K562 (cell line): Measurements from ENCODE around the gene BMAL1. TPM values are rescaled to one million over a fixed set of nuclear protein-coding genes. Genes with fewer than 3 reads are reported as not detected.

Source experiments
- ATAC-seq: fragments of 200-7000 bp; cut with Tn5 transposase; 3 replicates; pipeline ENCODE4 v1.9.1; 2020; ENCODE audit warnings: moderate library complexity
- BruUV-seq: library from RNA; stranded (reverse); fragments of 400-500 nt; replicated peaks from 2 replicates; lab custom pipeline; 2021; lab: Mats Ljungman, UMichigan
- CTCF ChIA-PET: fragments of 300-600 bp; formaldehyde crosslinking; extraction: SDS; loops from one replicate; lab custom pipeline; 2021; ENCODE audit warnings: low intra/inter-chr PET ratio; lab: Yijun Ruan, JAX
- POLR2A ChIA-PET: fragments of 300-600, 350-650 bp; sonication (Branson Sonifier 250); formaldehyde crosslinking; extraction: SDS; loops from one replicate; lab custom pipeline; 2021; ENCODE audit warnings: antibody characterized with exemption, inconsistent platforms; lab: Yijun Ruan, JAX
- DNase-seq, 4 experiments: peaks; one replicate each; pipeline versions ENCODE4 v3.0.0 to v3.0.0-alpha.2; 2011 to 2018; ENCODE audit warnings: low spot score in 3 of 4, mixed read lengths in 3 of 4; ENCODE audit errors: extremely low read depth in 1 of 4
- FAIRE-seq: peaks from 2 replicates; lab custom pipeline; 2011; peaks lifted over from hg19 to GRCh38; lab: Jason Lieb, UNC
- H2AFZ ChIP-seq: 2 replicates; pipeline ENCODE4 v1.6.0; 2011; ENCODE audit warnings: low read depth, low read length, control low read depth, inconsistent platforms
- H3K27ac ChIP-seq: fragments of 200-600 bp; 3 replicates; pipeline ENCODE4 v1.8.0; 2011; ENCODE audit warnings: low read depth, mild to moderate bottlenecking, control low read depth, inconsistent platforms, low read length, moderate library complexity, mixed read lengths; ENCODE audit errors: extremely low read depth
- H3K27me3 ChIP-seq, 2 experiments: fragments of 300-600 bp in 1 of 2; 2 replicates in 1 of 2; 3 replicates in 1 of 2; pipeline versions ENCODE4 v1.6.0 to v1.8.0; 2011; ENCODE audit warnings: inconsistent platforms in 2 of 2, low read length in 2 of 2, mild to moderate bottlenecking in 1 of 2, mixed read lengths in 1 of 2, moderate library complexity in 1 of 2; ENCODE audit not compliant: control insufficient read depth in 2 of 2, insufficient read depth in 2 of 2
- H3K36me3 ChIP-seq: fragments of 300-600 bp; 3 replicates; pipeline ENCODE4 v1.8.0; 2011; ENCODE audit warnings: mild to moderate bottlenecking, low read length, inconsistent platforms; ENCODE audit not compliant: control insufficient read depth, insufficient read depth
- H3K4me1 ChIP-seq, 2 experiments: fragments of 200-600 bp in 1 of 2; replicated peaks in 1 of 2; 2 replicates in 1 of 2; 3 replicates in 1 of 2; pipeline versions ENCODE4 v1.5.1 to v1.8.0; 2011; ENCODE audit warnings: inconsistent platforms in 2 of 2, low read length in 2 of 2, mild to moderate bottlenecking in 1 of 2, mixed read lengths in 1 of 2, moderate library complexity in 1 of 2; ENCODE audit not compliant: control insufficient read depth in 2 of 2, insufficient read depth in 2 of 2
- H3K4me2 ChIP-seq: 2 replicates; pipeline ENCODE4 v1.6.1; 2011; ENCODE audit warnings: low read length, control low read depth, inconsistent platforms, mixed read lengths; ENCODE audit not compliant: insufficient read depth
- H3K4me3 ChIP-seq: fragments of 200-600 bp; sonication (generic), shearing (Covaris generic); 2 replicates; pipeline ENCODE4 v1.5.1; 2016; ENCODE audit warnings: control low read depth, inconsistent platforms
- H3K79me2 ChIP-seq: fragments of 200-600 bp; 3 replicates; pipeline ENCODE4 v1.8.0; 2011; ENCODE audit warnings: low read length, inconsistent platforms; ENCODE audit not compliant: control insufficient read depth, insufficient read depth
- H3K9ac ChIP-seq, 2 experiments: 2 replicates each; pipeline versions ENCODE4 v1.6.0 to v1.6.1; 2011; ENCODE audit warnings: low read depth in 2 of 2, low read length in 2 of 2, control low read depth in 1 of 2, inconsistent platforms in 1 of 2, mild to moderate bottlenecking in 1 of 2, mixed read lengths in 1 of 2; ENCODE audit not compliant: insufficient read depth in 1 of 2
- H3K9me1 ChIP-seq: one replicate; pipeline ENCODE4 v1.6.0; 2011; ENCODE audit warnings: inconsistent platforms, mild to moderate bottlenecking, low read length, moderate library complexity; ENCODE audit not compliant: control insufficient read depth, insufficient read depth
- H3K9me3 ChIP-seq: replicated peaks from 2 replicates; pipeline ENCODE4 v1.5.1; 2011; ENCODE audit warnings: low read depth, low read length, inconsistent platforms; ENCODE audit not compliant: control insufficient read depth, insufficient read depth
- H4K20me1 ChIP-seq: replicated peaks from 2 replicates; pipeline ENCODE4 v1.6.1; 2011; ENCODE audit warnings: low read length, inconsistent platforms, mixed read lengths; ENCODE audit not compliant: control insufficient read depth, insufficient read depth
- ATF2 ChIP-seq: sonication (generic); formaldehyde crosslinking; IDR thresholded peaks from 2 replicates; pipeline ENCODE4 v1.8.1; 2022; ENCODE audit warnings: missing genetic modification reagents
- CAMTA2 ChIP-seq: fragments of 250-450 bp; sonication (Bioruptor Pico); conservative IDR thresholded peaks from 2 replicates; pipeline ENCODE4 v1.5.1; 2022
- MAFK ChIP-seq: IDR thresholded peaks from 2 replicates; pipeline ENCODE4 v1.6.1; 2011; ENCODE audit warnings: low read length, improper control_type of control experiment
- SMC3 ChIP-seq: conservative IDR thresholded peaks from 2 replicates; pipeline ENCODE4 v1.6.1; 2011; ENCODE audit warnings: low read depth, low read length, improper control_type of control experiment; ENCODE audit not compliant: insufficient read depth
- TAF7 ChIP-seq: fragments of 450-650 bp; IDR thresholded peaks from 2 replicates; pipeline ENCODE4 v1.6.1; 2016; ENCODE audit warnings: missing genetic modification characterization, missing compliant biosample characterization
- WGBS: fragments of 100-300 bp; shearing (Covaris generic); methylation state at CpG from one replicate; pipeline ENCODE4 v1.1.6; 2016; ENCODE audit warnings: low coverage, mixed read lengths; ENCODE audit not compliant: insufficient coverage; ENCODE audit errors: missing lambda C conversion rate; 5-methylcytosine and 5-hydroxymethylcytosine counted together
- in situ Hi-C: fragments of 300-500 bp; cut with MboI; formaldehyde crosslinking; loops from 4 replicates; pipeline ENCODE4 v1.15.0; 2018; ENCODE audit warnings: inconsistent platforms, mixed read lengths
- intact Hi-C: fragments of 100-400 bp; cut with micrococcal nuclease; formaldehyde crosslinking; loops from 2 replicates; pipeline ENCODE4 v1.14.2; 2022
- polyA plus RNA-seq, 8 experiments: library from polyadenylated mRNA; depleted of rRNA in 4 of 8; stranded (reverse) in 5 of 8; unstranded in 3 of 8; fragments of >200 nt; fragmentation: Nextera tagmentation in 2 of 8; fragmentation: Illumina TruSeq in 1 of 8; extraction: Ambion mirVana in 2 of 8; extraction: Trizol in 1 of 8; gene quantifications; 2 replicates each; pipeline versions ENCODE4 v1.2.1 to v1.2.3, GENCODE V29; 2011 to 2014; ENCODE audit warnings: inconsistent platforms in 1 of 8, missing spikeins in 1 of 8
- total RNA-seq, 7 experiments: library from RNA; depleted of rRNA in 6 of 7; stranded (reverse); fragments of >200 nt in 6 of 7; fragmentation: Illumina TruSeq in 2 of 7; extraction: Trizol in 2 of 7; gene quantifications; 2 replicates each; pipeline versions ENCODE4 v1.2.1 to v1.2.3, GENCODE V29; 2011 to 2021; ENCODE audit warnings: low replicate concordance in 1 of 7
- TF ChIP-seq, protein P1 (sequence below): sonication (generic); formaldehyde crosslinking; IDR thresholded peaks from 2 replicates; pipeline ENCODE4 v1.5.0; 2020; ENCODE audit warnings: missing genetic modification reagents
- TF ChIP-seq, protein P2 (sequence below): conservative IDR thresholded peaks from 2 replicates; pipeline ENCODE4 v1.6.1; 2011; ENCODE audit warnings: low read depth, mild to moderate bottlenecking, low read length; ENCODE audit not compliant: control insufficient read depth

Gene BMAL1
- total and polyA plus RNA-seq, 9 of the 15 experiments (the other 6 are each of a cell fraction or from before 2014, with no cell fraction given), result 0.14 to 2.4 (median 0.64) TPM

- Histone ChIP-seq H2AFZ (no peak overlapping the region), H3K4me3 (no peak overlapping the region), H3K79me2 (no peaks in the 10 kb centered on the region), H4K20me1 (no peaks in the 10 kb centered on the region), H3K27ac (no peak overlapping the region), H3K9ac (no peak overlapping the region), H3K36me3 (no peaks in the 10 kb centered on the region), H3K9me1 (no peaks in the 10 kb centered on the region), H3K4me1 (peaks cover 0 to 3% of the 10 kb centered on the region in 2 experiments; a peak in 1 of 5 replicates), H3K9me3 (no peaks in the 10 kb centered on the region), H3K27me3 (peaks cover 11 to 38% of the 10 kb centered on the region in 2 experiments), H3K4me2 (no peak overlapping the region)
- no peak for DNase-seq
- TF ChIP-seq, protein P1, sequence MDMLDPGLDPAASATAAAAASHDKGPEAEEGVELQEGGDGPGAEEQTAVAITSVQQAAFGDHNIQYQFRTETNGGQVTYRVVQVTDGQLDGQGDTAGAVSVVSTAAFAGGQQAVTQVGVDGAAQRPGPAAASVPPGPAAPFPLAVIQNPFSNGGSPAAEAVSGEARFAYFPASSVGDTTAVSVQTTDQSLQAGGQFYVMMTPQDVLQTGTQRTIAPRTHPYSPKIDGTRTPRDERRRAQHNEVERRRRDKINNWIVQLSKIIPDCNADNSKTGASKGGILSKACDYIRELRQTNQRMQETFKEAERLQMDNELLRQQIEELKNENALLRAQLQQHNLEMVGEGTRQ (CRISPR knock-in tag), result no peak
- TF ChIP-seq CAMTA2 (CRISPR knock-in tag), result no peak
- no peak for TF ChIP-seq ATF2 (CRISPR knock-in tag)
- no peak for TF ChIP-seq TAF7 (tag)
- TF ChIP-seq, protein P2, sequence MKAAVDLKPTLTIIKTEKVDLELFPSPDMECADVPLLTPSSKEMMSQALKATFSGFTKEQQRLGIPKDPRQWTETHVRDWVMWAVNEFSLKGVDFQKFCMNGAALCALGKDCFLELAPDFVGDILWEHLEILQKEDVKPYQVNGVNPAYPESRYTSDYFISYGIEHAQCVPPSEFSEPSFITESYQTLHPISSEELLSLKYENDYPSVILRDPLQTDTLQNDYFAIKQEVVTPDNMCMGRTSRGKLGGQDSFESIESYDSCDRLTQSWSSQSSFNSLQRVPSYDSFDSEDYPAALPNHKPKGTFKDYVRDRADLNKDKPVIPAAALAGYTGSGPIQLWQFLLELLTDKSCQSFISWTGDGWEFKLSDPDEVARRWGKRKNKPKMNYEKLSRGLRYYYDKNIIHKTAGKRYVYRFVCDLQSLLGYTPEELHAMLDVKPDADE, result no peak
- no peak for TF ChIP-seq MAFK
- TF ChIP-seq SMC3, result no peak
- FAIRE-seq, result no peak
- ChIA-PET POLR2A (no interaction called here), CTCF (interaction anchor here (0.6 kb wide), 1 partner anchor 57 kb away, joined by 4 read pairs; no protein-coding TSS in a partner anchor)
- no TSS peak for BruUV-seq
- in situ Hi-C loops (loop anchor here (10.0 kb wide), 1 partner anchor 369 kb away; no protein-coding TSS in a partner anchor), intact Hi-C loops (loop anchor here (10.0 kb wide), 1 partner anchor 369 kb away; no protein-coding TSS in a partner anchor)
- no peak for ATAC-seq
- whole genome bisulfite sequencing, result 6% methylated on average over 7 of the region's 7 CpGs
Observed at GRCh38 chr11:13333456-13333957, 55.9 kb downstream of the BMAL1 start.
